Loucy (cell line): Measurements from ENCODE around the gene METAP2.
"Not testable (repeated sequence)": the region's sequence is repeated elsewhere in the genome, so short reads cannot be mapped to it uniquely, and the experiment has no call there.

Source experiments
- H2AFZ ChIP-seq: fragments of 200-600 bp; sonication (generic); 2 replicates; pipeline ENCODE4 v1.6.0; 2016; ENCODE audit warnings: antibody characterized with exemption, mild to moderate bottlenecking, low read length, moderate library complexity
- H3F3A ChIP-seq: fragments of 200-600 bp; 2 replicates; pipeline ENCODE4 v1.6.0; 2016; ENCODE audit warnings: antibody characterized with exemption, low read depth, mild to moderate bottlenecking
- H3K27me3 ChIP-seq: fragments of 200-600 bp; sonication (generic); 2 replicates; pipeline ENCODE4 v1.6.1; 2014; ENCODE audit warnings: low read length, mild to moderate bottlenecking; ENCODE audit not compliant: insufficient read depth, poor library complexity, severe bottlenecking
- H3K36me3 ChIP-seq: fragments of 200-600 bp; sonication (generic); 2 replicates; pipeline ENCODE4 v1.6.1; 2016; ENCODE audit warnings: low read length; ENCODE audit not compliant: insufficient read depth
- H3K4me1 ChIP-seq: fragments of 200-600 bp; sonication (generic); 2 replicates; pipeline ENCODE4 v1.5.1; 2014; ENCODE audit warnings: low read length, mild to moderate bottlenecking; ENCODE audit not compliant: insufficient read depth, poor library complexity, severe bottlenecking
- H3K4me2 ChIP-seq: fragments of 200-600 bp; sonication (generic); 2 replicates; pipeline ENCODE4 v1.6.0; 2014; ENCODE audit warnings: antibody characterized with exemption, low read length, low read depth, mild to moderate bottlenecking; ENCODE audit not compliant: poor library complexity, severe bottlenecking
- H3K4me3 ChIP-seq: fragments of 200-600 bp; sonication (generic); 2 replicates; pipeline ENCODE4 v1.5.1; 2014; ENCODE audit warnings: low read length, mild to moderate bottlenecking, mixed read lengths; ENCODE audit not compliant: poor library complexity, severe bottlenecking
- H3K79me2 ChIP-seq: fragments of 200-600 bp; sonication (generic); 2 replicates; pipeline ENCODE4 v1.6.1; 2014; ENCODE audit warnings: low read length; ENCODE audit not compliant: insufficient read depth
- H3K9ac ChIP-seq: fragments of 200-600 bp; sonication (generic); 2 replicates; pipeline ENCODE4 v1.6.0; 2014; ENCODE audit warnings: mild to moderate bottlenecking, low read depth, low read length, moderate library complexity; ENCODE audit not compliant: poor library complexity, severe bottlenecking
- H3K9me2 ChIP-seq: fragments of 200-600 bp; sonication (generic); replicated peaks from 2 replicates; pipeline ENCODE4 v1.6.1; 2016; ENCODE audit warnings: low read depth, low read length, mixed read lengths
- H3K9me3 ChIP-seq: fragments of 200-600 bp; sonication (generic); 2 replicates; pipeline ENCODE4 v1.6.1; 2014; ENCODE audit warnings: mild to moderate bottlenecking, antibody characterized with exemption, low read length, low read depth; ENCODE audit not compliant: insufficient read depth
- H4K20me1 ChIP-seq: fragments of 200-600 bp; sonication (generic); 2 replicates; pipeline ENCODE4 v1.6.0; 2014; ENCODE audit warnings: antibody characterized with exemption, low read length, mild to moderate bottlenecking; ENCODE audit not compliant: insufficient read depth, poor library complexity, severe bottlenecking
- CTCF ChIP-seq: fragments of 200-600 bp; sonication (generic); conservative IDR thresholded peaks from 2 replicates; pipeline ENCODE4 v1.5.1; 2014; ENCODE audit warnings: mild to moderate bottlenecking, antibody characterized with exemption, low read length
- EZH2phosphoT487 ChIP-seq: fragments of 200-600 bp; IDR thresholded peaks from 2 replicates; pipeline ENCODE4 v1.6.1; 2018; ENCODE audit warnings: antibody characterized with exemption, mild to moderate bottlenecking, moderate library complexity, borderline replicate concordance

METAP2 gene

DNA sequence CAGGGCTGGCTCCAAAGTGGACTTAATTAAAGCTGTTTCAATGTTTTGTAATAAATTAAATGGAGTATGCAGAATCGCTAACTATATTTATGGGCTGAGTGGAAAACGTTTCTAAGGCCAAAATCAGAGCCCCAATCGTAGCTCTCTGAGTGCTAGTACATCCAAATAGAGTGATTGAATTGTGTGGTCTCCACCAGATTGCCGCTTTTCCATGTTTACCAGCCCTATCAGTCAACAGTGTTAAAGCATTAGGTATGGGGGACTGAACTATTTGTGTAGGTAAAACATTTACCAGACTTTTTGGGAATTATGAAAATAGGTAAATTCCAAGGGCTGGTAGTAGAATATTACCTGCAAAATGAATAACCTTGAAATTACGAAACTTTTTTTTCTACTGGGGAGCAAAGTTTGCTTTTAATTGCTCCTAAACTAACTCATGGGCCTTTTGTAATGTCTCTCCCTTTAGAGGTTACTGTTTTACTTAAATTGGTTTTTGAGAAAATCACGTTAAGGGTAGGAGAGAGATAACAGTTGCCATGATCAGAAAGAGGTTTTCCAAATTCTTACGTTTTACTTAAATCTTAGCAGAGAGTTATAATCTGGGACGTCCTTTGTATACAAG, 28.0 kb upstream of the METAP2 start:
- no peak overlapping the region for H3K4me3 ChIP-seq
- H3K36me3 ChIP-seq, result no peaks in the 10 kb centered on the region
- no peaks in the 10 kb centered on the region for H3K27me3 ChIP-seq
- TF ChIP-seq EZH2phosphoT487 (no peak), CTCF (no peak)
- no peaks in the 10 kb centered on the region for H3K9me2 ChIP-seq
- no peak overlapping the region for H3K4me2 ChIP-seq
- no peaks in the 10 kb centered on the region for H3K4me1 ChIP-seq
- no peaks in the 10 kb centered on the region for H4K20me1 ChIP-seq
- no peaks in the 10 kb centered on the region for H3K79me2 ChIP-seq
- H3F3A ChIP-seq, result no peaks in the 10 kb centered on the region
- H2AFZ ChIP-seq, result no peak overlapping the region
- H3K9me3 ChIP-seq, result no peaks in the 10 kb centered on the region
- no peak overlapping the region for H3K9ac ChIP-seq

- H2AFZ ChIP-seq, result no peak overlapping the region
- H4K20me1 ChIP-seq, result no peaks in the 10 kb centered on the region
- H3K27me3 ChIP-seq, result no peaks in the 10 kb centered on the region
- H3K9ac ChIP-seq, result no peak overlapping the region
- no peaks in the 10 kb centered on the region for H3F3A ChIP-seq
- no peaks in the 10 kb centered on the region for H3K4me1 ChIP-seq
- H3K4me3 ChIP-seq, result no peak overlapping the region
- H3K9me3 ChIP-seq, result no peaks in the 10 kb centered on the region
- no peak for TF ChIP-seq EZH2phosphoT487
- TF ChIP-seq CTCF, result no peak
- H3K9me2 ChIP-seq, result no peaks in the 10 kb centered on the region
- H3K36me3 ChIP-seq, result no peaks in the 10 kb centered on the region
- H3K79me2 ChIP-seq, result no peaks in the 10 kb centered on the region
- H3K4me2 ChIP-seq, result no peak overlapping the region
Observed at GRCh38 chr12:95446506-95446900, 27.4 kb upstream of the METAP2 start.

GRCh38 chr12:95449656-95450055, 24.3 kb upstream of the METAP2 start:
- not testable (repeated sequence) for H3K4me1 ChIP-seq, H4K20me1 ChIP-seq, H3K27me3 ChIP-seq, H3K4me3 ChIP-seq, H3K9me2 ChIP-seq, H3F3A ChIP-seq, H3K9me3 ChIP-seq, H3K9ac ChIP-seq, H3K79me2 ChIP-seq, H3K36me3 ChIP-seq, H3K4me2 ChIP-seq, H2AFZ ChIP-seq

DNA sequence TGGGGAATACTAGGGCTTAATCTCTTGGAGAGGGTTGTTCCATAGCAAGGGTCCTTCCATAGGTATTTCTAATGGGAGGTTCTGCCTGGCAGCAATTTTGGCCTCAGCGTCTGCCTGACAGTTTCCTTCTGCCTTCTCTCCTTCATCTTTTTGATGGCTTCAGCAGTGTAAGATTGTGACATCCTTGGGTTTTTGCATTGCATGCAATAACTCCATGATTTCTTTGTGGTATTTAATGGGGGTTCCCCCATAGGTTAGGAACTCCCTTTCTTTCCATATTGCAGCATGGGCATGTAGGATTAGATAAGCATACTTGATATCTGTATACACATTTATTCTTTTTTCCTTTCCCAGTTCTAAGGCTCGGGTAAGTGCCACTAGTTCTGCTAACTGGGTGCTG, 21.5 kb upstream of the METAP2 start:
- not testable (repeated sequence) for H3K4me3 ChIP-seq, H3K27me3 ChIP-seq, H3K4me1 ChIP-seq, H4K20me1 ChIP-seq, H3K9me2 ChIP-seq, H2AFZ ChIP-seq, H3F3A ChIP-seq, H3K79me2 ChIP-seq, H3K36me3 ChIP-seq, H3K9ac ChIP-seq, H3K4me2 ChIP-seq, H3K9me3 ChIP-seq

GRCh38 chr12:95453881-95454280, 20.1 kb upstream of the METAP2 start:
- H3K4me2 ChIP-seq, H2AFZ ChIP-seq, H4K20me1 ChIP-seq, H3K9ac ChIP-seq, H3K9me2 ChIP-seq, H3K27me3 ChIP-seq, H3K9me3 ChIP-seq, H3K36me3 ChIP-seq, H3K4me3 ChIP-seq, H3K4me1 ChIP-seq, H3K79me2 ChIP-seq, H3F3A ChIP-seq: not testable (repeated sequence)

DNA sequence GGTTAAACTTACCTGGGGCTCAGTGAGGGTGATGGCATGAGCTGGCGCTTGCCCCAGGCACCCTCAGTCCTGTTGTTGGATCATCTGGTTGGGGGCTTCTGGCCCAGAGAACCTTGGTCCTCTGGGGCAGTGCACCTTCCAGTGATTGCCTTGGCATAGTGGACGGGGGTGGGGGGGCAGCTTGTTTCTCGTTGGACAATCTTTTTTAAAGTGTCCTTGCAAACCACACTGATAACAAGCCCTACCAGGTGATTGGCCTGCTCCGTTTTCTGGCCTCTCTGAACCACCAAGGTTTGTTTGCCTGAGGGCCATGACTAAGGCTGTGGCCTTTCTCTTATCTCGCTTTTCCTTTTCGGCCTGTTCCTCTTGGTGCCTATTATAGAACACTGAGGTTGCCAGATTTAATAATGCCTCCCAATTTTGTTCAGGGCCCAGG, 19.2 kb upstream of the METAP2 start:
- H2AFZ ChIP-seq, result not testable (repeated sequence)

More for the DNA sequence above, 19.2 kb upstream of the METAP2 start:
- not testable (repeated sequence) for H3K36me3 ChIP-seq, H3K4me1 ChIP-seq, H3K4me3 ChIP-seq, H3F3A ChIP-seq, H3K9me3 ChIP-seq, H3K9me2 ChIP-seq, H4K20me1 ChIP-seq, H3K79me2 ChIP-seq, H3K9ac ChIP-seq, H3K27me3 ChIP-seq, H3K4me2 ChIP-seq
